B cell (primary cell): ENCODE data around the gene LHFPL6. TPM values are rescaled to one million over a fixed set of nuclear protein-coding genes. Genes with fewer than 3 reads are reported as not detected.

Experiments used
- ATAC-seq: fragments of 200-7000 bp; cut with Tn5 transposase; one replicate; pipeline ENCODE4 v1.10.0; 2021; ENCODE audit warnings: low read depth, mild to moderate bottlenecking, moderate number of reproducible peaks, moderate library complexity
- CTCF ChIA-PET: fragments of 350-600 bp; sonication (Branson Sonifier 250); formaldehyde crosslinking; loops from one replicate; lab custom pipeline; 2021; ENCODE audit warnings: antibody characterized with exemption, inconsistent platforms; lab: Charles Lee
- POLR2A ChIA-PET: fragments of 350-600 bp; sonication (Branson Sonifier 250); formaldehyde crosslinking; loops from one replicate; lab custom pipeline; 2021; ENCODE audit warnings: antibody characterized with exemption; lab: Charles Lee
- DNase-seq: peaks from one replicate; pipeline ENCODE4 v3.0.0; 2013
- H2AFZ ChIP-seq: 2 replicates; pipeline ENCODE4 v1.6.1; 2012; ENCODE audit warnings: mild to moderate bottlenecking, low read depth, low read length; ENCODE audit not compliant: insufficient read depth, poor library complexity, severe bottlenecking
- H3K27ac ChIP-seq, 2 donors: 1 replicate in 1 of 2; 2 replicates in 1 of 2; pipeline ENCODE4 v1.5.1; 2012 to 2013; ENCODE audit warnings: low read length in 2 of 2, mild to moderate bottlenecking in 2 of 2, moderate library complexity in 1 of 2
- H3K27me3 ChIP-seq, 4 experiments: fragments of 200-600 bp in 1 of 4; sonication (generic) in 1 of 4; replicated peaks in 1 of 4; 1 replicate in 2 of 4; 2 replicates in 2 of 4; pipeline versions ENCODE4 v1.6.1 to v1.7.0; 2013 to 2016; ENCODE audit warnings: low read length in 3 of 4, mild to moderate bottlenecking in 2 of 4, mixed read lengths in 1 of 4, moderate library complexity in 1 of 4; ENCODE audit not compliant: insufficient read depth in 4 of 4, control insufficient read depth in 3 of 4; ENCODE audit errors: control extremely low read depth in 1 of 4
- H3K36me3 ChIP-seq, 2 experiments: replicated peaks in 1 of 2; 1 replicate in 1 of 2; 2 replicates in 1 of 2; pipeline versions ENCODE4 v1.6.1 to v1.7.1; 2013; ENCODE audit warnings: low read length in 1 of 2; ENCODE audit not compliant: insufficient read depth in 2 of 2, control insufficient read depth in 1 of 2; ENCODE audit errors: control extremely low read depth in 1 of 2, extremely low read depth in 1 of 2
- H3K4me1 ChIP-seq, 2 donors: fragments of 200-600 bp in 1 of 2; sonication (generic) in 1 of 2; 1 replicate in 1 of 2; 2 replicates in 1 of 2; pipeline versions ENCODE4 v1.5.1 to v1.6.1; 2013 to 2017; ENCODE audit warnings: low read length in 2 of 2; ENCODE audit not compliant: control insufficient read depth in 2 of 2, insufficient read depth in 2 of 2
- H3K4me2 ChIP-seq: replicated peaks from 2 replicates; pipeline ENCODE3; 2012; ENCODE audit warnings: mild to moderate bottlenecking, low read depth, low read length; ENCODE audit not compliant: poor library complexity, severe bottlenecking
- H3K4me3 ChIP-seq, 5 experiments: fragments of 200-600 bp in 1 of 5; sonication (generic) in 1 of 5; 1 replicate in 3 of 5; 2 replicates in 2 of 5; pipeline versions ENCODE4 v1.5.1 to v1.7.0; 2011 to 2016; ENCODE audit warnings: low read length in 4 of 5, mild to moderate bottlenecking in 4 of 5, low read depth in 2 of 5, control low read depth in 1 of 5, moderate library complexity in 1 of 5; ENCODE audit not compliant: insufficient read depth in 1 of 5; ENCODE audit errors: control extremely low read depth in 1 of 5, extremely low read depth in 1 of 5
- H3K79me2 ChIP-seq: fragments of 200-600 bp; sonication (generic); one replicate; pipeline ENCODE4 v1.6.0; 2016; ENCODE audit warnings: low read length; ENCODE audit not compliant: control insufficient read depth, insufficient read depth
- H3K9ac ChIP-seq: fragments of 200-600 bp; sonication (generic); 2 replicates; pipeline ENCODE4 v1.6.1; 2017; ENCODE audit warnings: mild to moderate bottlenecking, low read length, moderate library complexity
- H3K9me3 ChIP-seq, 3 donors: one replicate each; pipeline versions ENCODE4 v1.6.1 to v1.7.1; 2013; ENCODE audit warnings: low read length in 2 of 3; ENCODE audit not compliant: control insufficient read depth in 2 of 3, insufficient read depth in 1 of 3; ENCODE audit errors: control extremely low read depth in 1 of 3
- H4K20me1 ChIP-seq: 2 replicates; pipeline ENCODE4 v1.6.0; 2012; ENCODE audit warnings: mild to moderate bottlenecking, low read length; ENCODE audit not compliant: insufficient read depth, control insufficient read depth, poor library complexity, severe bottlenecking
- H3K27ac Mint-ChIP-seq: one replicate; pipeline ENCODE4 v1.8.0; 2021; ENCODE audit warnings: mixed read lengths
- H3K27me3 Mint-ChIP-seq: one replicate; pipeline ENCODE4 v1.8.0; 2021; ENCODE audit warnings: mixed read lengths
- H3K4me1 Mint-ChIP-seq: one replicate; pipeline ENCODE4 v1.8.0; 2021; ENCODE audit warnings: mixed read lengths
- H3K4me3 Mint-ChIP-seq: one replicate; pipeline ENCODE4 v1.8.0; 2021; ENCODE audit warnings: mixed read lengths
- H3K9me3 Mint-ChIP-seq: one replicate; pipeline ENCODE4 v1.8.0; 2022; ENCODE audit warnings: mixed read lengths; ENCODE audit not compliant: insufficient read depth
- EZH2 ChIP-seq: IDR thresholded peaks from 2 replicates; pipeline ENCODE4 v1.6.1; 2012; ENCODE audit warnings: borderline replicate concordance, low read depth, mild to moderate bottlenecking, moderate library complexity, low read length; ENCODE audit not compliant: insufficient read depth, poor library complexity, severe bottlenecking
- WGBS: methylation state at CpG from one replicate; pipeline ENCODE4 v1.1.5; 2013; ENCODE audit warnings: missing lambda C conversion rate; ENCODE audit not compliant: insufficient coverage; 5-methylcytosine and 5-hydroxymethylcytosine counted together
- intact Hi-C: fragments of 100-400 bp; cut with micrococcal nuclease; formaldehyde crosslinking; loops from one replicate; pipeline ENCODE4 v1.10.0; 2022
- polyA plus RNA-seq: library from polyadenylated mRNA; depleted of rRNA; stranded (reverse); fragments of >200 nt; gene quantifications from 2 replicates; pipeline ENCODE4 v1.2.3, GENCODE V29; 2012
- total RNA-seq, 2 donors: library from RNA; stranded (reverse); fragments of 120-200 nt in 1 of 2; gene quantifications; 1 replicate in 1 of 2; 2 replicates in 1 of 2; pipeline versions ENCODE4 v1.2.3 to v1.2.4, GENCODE V29; 2013 to 2022
- TF ChIP-seq, protein P1 (sequence below): fragments of 200-600 bp; IDR thresholded peaks from one replicate; pipeline ENCODE4 v1.8.0; 2022; ENCODE audit warnings: antibody characterized with exemption, mild to moderate bottlenecking

Gene LHFPL6
- total and polyA plus RNA-seq, 2 donors (not counting 1 experiment from before 2014, with no cell fraction given): 0.01 TPM; not detected in 1

GRCh38 chr13:39452417-39452816, 150.6 kb downstream of the LHFPL6 start:
- H3K36me3 ChIP-seq: no peaks in the 10 kb centered on the region
- ATAC-seq: no peak
- peak overlapping the region; percentile 30 for H3K4me2 ChIP-seq
- H3K4me1 ChIP-seq: peaks cover 8 to 13% of the 10 kb centered on the region in 2 donors
- Mint-ChIP-seq H3K27me3 (no peaks in the 10 kb centered on the region), H3K4me3 (no peak overlapping the region), H3K27ac (no peak overlapping the region), H3K9me3 (no peaks in the 10 kb centered on the region), H3K4me1 (peaks cover 18% of the 10 kb centered on the region)
- intact Hi-C loops: no loop called here
- WGBS: no CpG with 5 or more reads among the region's 3 CpGs
- peaks cover 0 to 3% (median 0%) of the 10 kb centered on the region in 3 donors for H3K9me3 ChIP-seq
- DNase-seq: no peak
- ChIA-PET CTCF (no interaction called here), POLR2A (no interaction called here)
- H3K9ac ChIP-seq: no peak overlapping the region
- no peaks in the 10 kb centered on the region for H3K79me2 ChIP-seq
- H2AFZ ChIP-seq: no peak overlapping the region
- peak overlapping the region; percentile 47 to 60 for H3K27ac ChIP-seq
- no peak for TF ChIP-seq EZH2
- TF ChIP-seq, protein P1, sequence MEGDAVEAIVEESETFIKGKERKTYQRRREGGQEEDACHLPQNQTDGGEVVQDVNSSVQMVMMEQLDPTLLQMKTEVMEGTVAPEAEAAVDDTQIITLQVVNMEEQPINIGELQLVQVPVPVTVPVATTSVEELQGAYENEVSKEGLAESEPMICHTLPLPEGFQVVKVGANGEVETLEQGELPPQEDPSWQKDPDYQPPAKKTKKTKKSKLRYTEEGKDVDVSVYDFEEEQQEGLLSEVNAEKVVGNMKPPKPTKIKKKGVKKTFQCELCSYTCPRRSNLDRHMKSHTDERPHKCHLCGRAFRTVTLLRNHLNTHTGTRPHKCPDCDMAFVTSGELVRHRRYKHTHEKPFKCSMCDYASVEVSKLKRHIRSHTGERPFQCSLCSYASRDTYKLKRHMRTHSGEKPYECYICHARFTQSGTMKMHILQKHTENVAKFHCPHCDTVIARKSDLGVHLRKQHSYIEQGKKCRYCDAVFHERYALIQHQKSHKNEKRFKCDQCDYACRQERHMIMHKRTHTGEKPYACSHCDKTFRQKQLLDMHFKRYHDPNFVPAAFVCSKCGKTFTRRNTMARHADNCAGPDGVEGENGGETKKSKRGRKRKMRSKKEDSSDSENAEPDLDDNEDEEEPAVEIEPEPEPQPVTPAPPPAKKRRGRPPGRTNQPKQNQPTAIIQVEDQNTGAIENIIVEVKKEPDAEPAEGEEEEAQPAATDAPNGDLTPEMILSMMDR: no peak
- H3K4me3 ChIP-seq: no peak overlapping the region
- no peaks in the 10 kb centered on the region for H4K20me1 ChIP-seq
- H3K27me3 ChIP-seq: no peaks in the 10 kb centered on the region

DNA sequence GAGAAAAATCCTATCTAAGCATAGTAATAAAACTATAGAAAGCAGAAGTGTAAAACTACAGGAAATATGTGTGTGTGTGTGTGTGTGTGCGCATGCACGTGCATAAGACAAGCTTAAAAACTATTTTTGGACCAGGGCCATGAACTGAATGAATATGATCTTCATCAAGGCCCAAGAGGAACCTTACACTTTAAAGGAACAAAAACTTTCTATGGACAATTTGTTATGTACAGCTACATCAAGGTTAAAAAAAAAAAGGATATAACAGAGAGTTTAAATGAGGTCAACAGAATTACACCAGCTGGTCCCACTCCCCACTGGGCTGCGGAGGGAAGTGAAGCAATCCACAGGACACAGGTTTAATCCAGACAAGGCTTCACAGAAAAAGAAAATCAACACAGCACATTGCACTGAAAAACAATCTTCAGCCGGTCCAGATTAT, 151.1 kb downstream of the LHFPL6 start:
- Mint-ChIP-seq H3K4me3 (peak overlapping the region; percentile 2), H3K27me3 (no peaks in the 10 kb centered on the region), H3K27ac (no peak overlapping the region), H3K9me3 (no peaks in the 10 kb centered on the region), H3K4me1 (peaks cover 18% of the 10 kb centered on the region)
- no peaks in the 10 kb centered on the region for H4K20me1 ChIP-seq
- ChIA-PET POLR2A (no interaction called here), CTCF (no interaction called here)
- H3K4me3 ChIP-seq: no peak overlapping the region
- H3K9me3 ChIP-seq: no peaks in the 10 kb centered on the region
- DNase-seq (peak; percentile 63), ATAC-seq (peak; percentile 41)
- peak overlapping the region; percentile 30 for H3K4me2 ChIP-seq
- no peaks in the 10 kb centered on the region for H3K36me3 ChIP-seq
- H3K4me1 ChIP-seq: peaks cover 8 to 13% of the 10 kb centered on the region in 2 donors
- no peak overlapping the region for H2AFZ ChIP-seq
- H3K27me3 ChIP-seq: no peaks in the 10 kb centered on the region
- H3K79me2 ChIP-seq: no peaks in the 10 kb centered on the region
- H3K27ac ChIP-seq: peak overlapping the region; percentile 47 to 60
- no peak overlapping the region for H3K9ac ChIP-seq
- intact Hi-C loops: no loop called here
- TF ChIP-seq EZH2: no peak
- 0% methylated on average over 1 of the region's 4 CpGs for WGBS
